GM06990 (cell line): ENCODE data around the gene TMEM154.

Experiments used
- DNase-seq: peaks from one replicate; pipeline ENCODE4 v3.0.0-alpha.2; 2011; ENCODE audit not compliant: insufficient read length; ENCODE audit errors: extremely low read depth
- H3K27me3 ChIP-seq: replicated peaks from 2 replicates; pipeline ENCODE4 v1.6.0; 2011; ENCODE audit warnings: low read length; ENCODE audit not compliant: control insufficient read depth, insufficient read depth
- H3K36me3 ChIP-seq: 2 replicates; pipeline ENCODE4 v1.5.1; 2011; ENCODE audit warnings: low read length; ENCODE audit not compliant: control insufficient read depth, insufficient read depth
- H3K4me3 ChIP-seq: replicated peaks from 2 replicates; pipeline ENCODE4 v1.5.1; 2011; ENCODE audit warnings: low read depth, mild to moderate bottlenecking, control low read depth, low read length
- TF ChIP-seq, protein P1 (sequence below): IDR thresholded peaks from 2 replicates; pipeline ENCODE4 v1.5.1; 2011; ENCODE audit warnings: low read length, control low read depth, mild to moderate bottlenecking, inconsistent platforms; ENCODE audit not compliant: insufficient read depth, poor library complexity, severe bottlenecking

The TMEM154 gene

DNA sequence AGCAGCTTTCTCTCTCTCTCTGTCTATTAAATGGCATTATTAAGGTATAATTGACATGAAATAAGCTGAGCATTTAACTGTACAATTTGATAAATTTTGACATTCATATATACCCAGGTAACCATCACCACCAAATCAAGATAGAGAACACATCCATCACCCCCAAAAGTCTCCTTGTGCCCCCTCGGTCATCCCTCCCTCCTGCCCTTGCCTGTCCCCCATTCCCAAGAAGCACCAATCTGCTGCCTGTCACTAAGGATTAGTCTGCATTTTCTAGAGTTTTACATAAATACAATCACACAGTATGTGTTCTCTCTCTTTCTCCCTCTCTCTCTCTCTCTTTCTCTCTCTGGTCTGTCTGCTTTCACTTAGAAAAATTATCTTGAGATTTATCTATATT is 25.0 kb upstream of the TMEM154 start:
- TF ChIP-seq, protein P1, sequence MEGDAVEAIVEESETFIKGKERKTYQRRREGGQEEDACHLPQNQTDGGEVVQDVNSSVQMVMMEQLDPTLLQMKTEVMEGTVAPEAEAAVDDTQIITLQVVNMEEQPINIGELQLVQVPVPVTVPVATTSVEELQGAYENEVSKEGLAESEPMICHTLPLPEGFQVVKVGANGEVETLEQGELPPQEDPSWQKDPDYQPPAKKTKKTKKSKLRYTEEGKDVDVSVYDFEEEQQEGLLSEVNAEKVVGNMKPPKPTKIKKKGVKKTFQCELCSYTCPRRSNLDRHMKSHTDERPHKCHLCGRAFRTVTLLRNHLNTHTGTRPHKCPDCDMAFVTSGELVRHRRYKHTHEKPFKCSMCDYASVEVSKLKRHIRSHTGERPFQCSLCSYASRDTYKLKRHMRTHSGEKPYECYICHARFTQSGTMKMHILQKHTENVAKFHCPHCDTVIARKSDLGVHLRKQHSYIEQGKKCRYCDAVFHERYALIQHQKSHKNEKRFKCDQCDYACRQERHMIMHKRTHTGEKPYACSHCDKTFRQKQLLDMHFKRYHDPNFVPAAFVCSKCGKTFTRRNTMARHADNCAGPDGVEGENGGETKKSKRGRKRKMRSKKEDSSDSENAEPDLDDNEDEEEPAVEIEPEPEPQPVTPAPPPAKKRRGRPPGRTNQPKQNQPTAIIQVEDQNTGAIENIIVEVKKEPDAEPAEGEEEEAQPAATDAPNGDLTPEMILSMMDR: no peak
- DNase-seq: no peak
- H3K4me3 ChIP-seq: no peak overlapping the region
- H3K27me3 ChIP-seq: no peaks in the 10 kb centered on the region; the same call in 1 of the 2 replicates
- H3K36me3 ChIP-seq: no peaks in the 10 kb centered on the region

DNA sequence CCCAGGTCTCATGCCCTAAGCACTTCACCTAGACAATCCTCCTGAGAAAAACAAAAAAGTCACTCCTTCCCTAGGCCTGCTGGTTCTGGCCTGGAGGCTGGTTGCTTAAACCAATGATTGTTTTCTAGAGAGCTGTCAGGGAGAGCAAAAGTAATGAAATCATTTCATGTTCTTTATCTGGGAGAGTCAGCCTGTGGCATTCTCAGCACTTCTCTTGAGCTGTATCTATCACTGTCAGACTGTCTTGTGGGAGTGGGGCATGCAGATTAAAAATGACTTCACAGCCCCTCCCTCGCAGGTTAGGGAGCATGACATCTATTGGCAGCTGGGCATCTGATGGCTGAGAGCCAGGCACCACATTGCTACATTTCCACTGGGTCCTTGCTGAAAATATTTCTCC is 20.4 kb upstream of the TMEM154 start:
- Histone ChIP-seq H3K27me3 (no peaks in the 10 kb centered on the region), H3K36me3 (no peaks in the 10 kb centered on the region), H3K4me3 (no peak overlapping the region)
- DNase-seq: no peak
- TF ChIP-seq, protein P1: no peak

DNA sequence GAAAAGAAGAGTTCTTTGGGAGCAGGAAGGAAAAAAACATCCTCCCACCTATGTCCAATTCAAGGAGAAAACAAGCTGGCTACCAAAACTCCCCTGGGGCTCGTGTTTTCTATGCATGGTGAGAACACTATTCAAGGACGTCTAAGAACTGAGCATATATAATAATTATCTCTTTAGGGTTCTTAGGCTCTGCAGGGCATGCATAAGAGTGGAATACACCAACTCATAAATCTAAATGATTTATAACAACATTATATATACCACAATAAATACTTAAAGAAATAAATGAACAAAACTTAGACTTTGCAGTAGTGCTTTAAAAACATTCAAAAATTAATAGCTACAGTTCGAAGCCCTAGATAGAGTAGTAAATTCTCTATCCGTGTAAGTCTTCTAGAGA is 19.5 kb upstream of the TMEM154 start:
- H3K27me3 ChIP-seq: no peaks in the 10 kb centered on the region
- DNase-seq: no peak
- no peaks in the 10 kb centered on the region for H3K36me3 ChIP-seq
- TF ChIP-seq, protein P1: no peak
- H3K4me3 ChIP-seq: no peak overlapping the region

DNA sequence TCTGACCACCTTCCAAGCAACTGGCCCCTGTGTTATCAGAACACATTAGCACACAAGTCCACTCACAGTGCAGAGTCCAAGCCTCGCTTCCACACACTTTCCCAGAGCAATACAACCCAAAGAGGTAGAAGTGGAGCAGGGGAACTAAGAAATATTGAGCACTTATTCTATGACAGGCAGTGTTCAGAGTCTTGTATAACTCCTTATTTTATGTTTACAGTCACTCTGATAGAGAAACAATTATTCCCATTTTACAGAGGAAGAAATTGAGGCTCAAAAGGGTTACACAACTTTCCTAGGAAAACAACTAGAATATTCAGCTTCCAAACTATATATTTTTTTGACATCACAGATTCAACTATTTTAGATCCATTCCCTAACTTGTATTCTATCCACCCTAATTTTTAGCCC is 18.3 kb upstream of the TMEM154 start:
- Histone ChIP-seq H3K4me3 (no peak overlapping the region), H3K36me3 (no peaks in the 10 kb centered on the region), H3K27me3 (no peaks in the 10 kb centered on the region)
- DNase-seq: no peak
- TF ChIP-seq, protein P1: no peak

DNA sequence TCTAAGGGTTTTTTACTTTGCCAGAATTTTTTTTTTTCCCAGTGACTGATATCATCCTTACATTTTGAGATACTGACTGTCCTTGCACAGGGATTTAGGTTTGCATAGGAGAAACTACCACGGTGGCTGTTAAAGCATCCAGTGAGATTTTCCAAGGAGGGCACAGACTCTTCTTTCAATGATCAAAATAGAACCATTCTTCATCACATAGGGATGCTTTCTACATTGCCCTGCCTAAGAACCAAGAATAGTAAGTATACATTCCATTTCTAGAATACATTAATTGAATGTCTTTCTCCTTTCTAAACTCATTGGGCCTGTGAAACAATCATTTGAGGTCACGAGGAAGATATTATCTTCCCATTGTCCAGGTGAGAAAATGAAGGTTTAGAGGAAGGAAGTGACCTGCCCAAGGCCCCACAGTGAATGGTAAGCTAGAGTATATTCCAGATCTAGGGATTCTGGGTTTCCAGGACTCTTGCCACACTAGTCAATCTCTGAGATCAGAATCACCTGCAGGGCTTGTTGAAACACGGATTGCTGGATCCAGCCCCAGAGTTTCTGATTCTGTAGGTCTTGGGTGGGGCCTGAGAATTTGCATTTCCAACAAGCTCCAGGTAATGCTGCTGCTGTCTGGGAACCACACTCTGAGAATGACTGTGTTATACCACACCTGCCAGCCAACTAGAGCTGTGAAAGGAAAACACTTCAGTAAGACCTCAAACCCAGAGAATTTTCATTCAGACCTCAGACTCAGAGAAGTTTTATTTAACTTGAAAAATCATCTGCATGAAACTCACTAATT is 17.7 kb upstream of the TMEM154 start:
- TF ChIP-seq, protein P1: no peak
- Histone ChIP-seq H3K27me3 (no peaks in the 10 kb centered on the region), H3K36me3 (no peaks in the 10 kb centered on the region), H3K4me3 (no peak overlapping the region)
- DNase-seq: no peak
